ENCODE results near the gene UQCC3. TPM values are rescaled to one million over a fixed set of nuclear protein-coding genes. Genes with fewer than 3 reads are reported as not detected.
"Not testable (repeated sequence)": the region's sequence is repeated elsewhere in the genome, so short reads cannot be mapped to it uniquely, and the experiment has no call there.

UQCC3 gene
- total RNA-seq, 1 donor: 6.8 TPM

DNA sequence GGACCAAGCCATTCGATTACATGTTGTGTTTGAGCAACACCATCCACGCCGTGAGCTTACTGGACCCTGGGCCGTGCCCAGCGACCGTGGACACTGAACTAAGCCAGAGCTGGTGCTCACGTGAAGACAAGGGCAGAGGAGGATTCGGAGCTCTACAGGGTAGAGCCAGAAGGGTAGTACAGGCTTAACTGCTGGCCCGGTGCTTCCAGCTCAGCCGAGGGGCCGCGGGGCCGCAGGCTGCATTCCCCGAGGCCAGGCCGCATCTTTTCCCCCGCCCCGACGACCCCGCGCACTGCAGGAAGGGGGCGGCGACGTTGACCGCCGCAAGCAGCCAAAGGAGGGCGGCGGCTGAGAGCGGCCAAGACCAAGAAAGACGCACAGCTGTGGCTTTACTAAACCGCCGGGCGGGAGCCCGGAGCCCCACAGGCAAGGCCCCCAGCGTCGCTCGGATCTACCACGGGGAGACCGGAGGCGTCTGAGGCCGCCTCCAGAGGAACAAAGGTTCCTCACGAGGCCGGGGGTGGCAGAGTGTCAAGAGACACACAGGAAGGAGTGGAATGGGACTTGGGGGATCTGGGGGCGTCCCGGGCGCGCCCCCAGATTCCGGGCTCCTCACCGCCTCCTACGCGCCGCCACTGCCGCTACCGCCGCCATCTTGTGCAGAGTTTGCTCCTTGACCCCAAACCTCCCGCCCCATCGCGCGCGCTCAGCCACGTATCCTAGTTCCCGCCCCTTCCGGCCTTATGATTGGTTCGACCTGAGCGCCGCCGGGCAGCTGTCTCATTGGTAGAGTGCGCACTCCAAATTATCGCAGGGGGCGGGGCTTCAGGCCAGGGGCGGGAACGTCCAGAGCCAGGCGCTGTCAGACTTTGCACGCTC lies 25.3 kb upstream of the UQCC3 start, which contains the start of gene GANAB:
Gene GANAB, minus strand, starts transcription at position 668 of the 879 bp plus-strand sequence. Its CDS starts 14 bp downstream, at position 654.
- peak; percentile 96 for DNase-seq (ENCODE audit: low read depth)
- TF ChIP-seq, protein P1, sequence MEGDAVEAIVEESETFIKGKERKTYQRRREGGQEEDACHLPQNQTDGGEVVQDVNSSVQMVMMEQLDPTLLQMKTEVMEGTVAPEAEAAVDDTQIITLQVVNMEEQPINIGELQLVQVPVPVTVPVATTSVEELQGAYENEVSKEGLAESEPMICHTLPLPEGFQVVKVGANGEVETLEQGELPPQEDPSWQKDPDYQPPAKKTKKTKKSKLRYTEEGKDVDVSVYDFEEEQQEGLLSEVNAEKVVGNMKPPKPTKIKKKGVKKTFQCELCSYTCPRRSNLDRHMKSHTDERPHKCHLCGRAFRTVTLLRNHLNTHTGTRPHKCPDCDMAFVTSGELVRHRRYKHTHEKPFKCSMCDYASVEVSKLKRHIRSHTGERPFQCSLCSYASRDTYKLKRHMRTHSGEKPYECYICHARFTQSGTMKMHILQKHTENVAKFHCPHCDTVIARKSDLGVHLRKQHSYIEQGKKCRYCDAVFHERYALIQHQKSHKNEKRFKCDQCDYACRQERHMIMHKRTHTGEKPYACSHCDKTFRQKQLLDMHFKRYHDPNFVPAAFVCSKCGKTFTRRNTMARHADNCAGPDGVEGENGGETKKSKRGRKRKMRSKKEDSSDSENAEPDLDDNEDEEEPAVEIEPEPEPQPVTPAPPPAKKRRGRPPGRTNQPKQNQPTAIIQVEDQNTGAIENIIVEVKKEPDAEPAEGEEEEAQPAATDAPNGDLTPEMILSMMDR (IDR thresholded peaks at IDR 0.05; ENCODE audit: insufficient read depth, low read length): no peak
- peak within 1 kb of the TSS; percentile 93 for H3K4me3 ChIP-seq (ENCODE audit: low read depth, low read length)

DNA sequence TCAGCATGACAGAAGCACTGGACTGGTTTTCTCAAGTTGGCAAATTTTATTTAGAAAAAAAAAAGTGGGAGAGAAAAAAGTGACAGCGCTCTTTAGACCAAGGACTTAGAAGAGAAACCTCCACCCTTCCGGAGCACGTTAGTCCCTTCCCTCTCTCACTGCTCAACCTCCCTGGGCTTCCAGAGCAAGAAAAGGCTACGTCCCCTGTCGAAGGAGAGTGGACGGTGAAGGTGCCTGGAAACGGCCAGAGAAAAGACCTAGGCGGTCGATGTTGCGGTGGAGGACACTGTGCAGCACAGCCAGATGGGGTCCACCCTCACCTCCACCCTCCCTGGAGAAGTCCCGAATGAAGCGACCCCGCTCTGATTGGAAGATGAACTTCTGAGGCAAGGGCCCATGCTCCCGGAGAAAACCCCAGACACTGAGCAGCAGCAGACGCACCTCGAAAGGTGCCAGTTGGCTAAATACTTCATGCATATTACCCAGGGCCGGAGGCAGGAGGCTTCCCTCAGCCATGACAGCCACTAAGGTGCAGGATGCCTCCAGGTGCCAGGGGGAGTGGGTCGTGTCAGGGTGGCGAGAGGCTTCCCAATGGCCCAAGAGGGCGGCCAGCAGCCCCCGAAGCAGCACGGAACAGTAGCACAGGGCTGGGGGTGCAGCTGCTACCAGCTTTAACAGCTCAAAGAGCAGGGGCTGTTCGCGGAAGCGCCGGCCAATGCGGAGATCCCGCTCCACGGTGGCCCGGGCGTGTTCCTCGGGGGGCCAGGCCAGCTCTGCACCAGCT lies 24.5 kb upstream of the UQCC3 start:
- peak overlapping the region; percentile 32 for H3K4me3 ChIP-seq (ENCODE audit: low read depth, low read length)
- no peak for DNase-seq (ENCODE audit: low read depth)
- TF ChIP-seq, protein P1 (IDR thresholded peaks at IDR 0.05; ENCODE audit: insufficient read depth, low read length): no peak

DNA sequence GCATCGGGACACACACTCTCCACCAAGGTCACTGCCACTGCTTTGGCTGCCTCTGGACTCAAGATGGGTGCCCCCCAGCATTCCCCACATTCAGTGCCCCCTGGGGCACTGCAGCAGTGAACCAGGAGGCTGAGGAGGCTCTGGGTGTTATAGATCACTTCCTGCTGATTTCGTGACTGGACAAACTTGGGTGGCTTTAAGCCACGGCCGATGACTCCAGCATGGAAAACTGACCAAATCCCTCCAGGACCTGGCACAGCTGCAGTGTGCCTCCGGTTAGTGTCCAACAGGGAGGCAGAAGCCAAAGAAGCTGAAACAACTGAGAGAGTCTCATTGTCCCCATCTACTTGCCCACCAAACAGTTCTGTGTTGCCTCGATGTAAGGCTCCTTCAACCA lies 23.9 kb upstream of the UQCC3 start:
- DNase-seq (ENCODE audit: low read depth): no peak
- TF ChIP-seq, protein P1 (IDR thresholded peaks at IDR 0.05; ENCODE audit: insufficient read depth, low read length): no peak
- no peak overlapping the region for H3K4me3 ChIP-seq (ENCODE audit: low read depth, low read length)

DNA sequence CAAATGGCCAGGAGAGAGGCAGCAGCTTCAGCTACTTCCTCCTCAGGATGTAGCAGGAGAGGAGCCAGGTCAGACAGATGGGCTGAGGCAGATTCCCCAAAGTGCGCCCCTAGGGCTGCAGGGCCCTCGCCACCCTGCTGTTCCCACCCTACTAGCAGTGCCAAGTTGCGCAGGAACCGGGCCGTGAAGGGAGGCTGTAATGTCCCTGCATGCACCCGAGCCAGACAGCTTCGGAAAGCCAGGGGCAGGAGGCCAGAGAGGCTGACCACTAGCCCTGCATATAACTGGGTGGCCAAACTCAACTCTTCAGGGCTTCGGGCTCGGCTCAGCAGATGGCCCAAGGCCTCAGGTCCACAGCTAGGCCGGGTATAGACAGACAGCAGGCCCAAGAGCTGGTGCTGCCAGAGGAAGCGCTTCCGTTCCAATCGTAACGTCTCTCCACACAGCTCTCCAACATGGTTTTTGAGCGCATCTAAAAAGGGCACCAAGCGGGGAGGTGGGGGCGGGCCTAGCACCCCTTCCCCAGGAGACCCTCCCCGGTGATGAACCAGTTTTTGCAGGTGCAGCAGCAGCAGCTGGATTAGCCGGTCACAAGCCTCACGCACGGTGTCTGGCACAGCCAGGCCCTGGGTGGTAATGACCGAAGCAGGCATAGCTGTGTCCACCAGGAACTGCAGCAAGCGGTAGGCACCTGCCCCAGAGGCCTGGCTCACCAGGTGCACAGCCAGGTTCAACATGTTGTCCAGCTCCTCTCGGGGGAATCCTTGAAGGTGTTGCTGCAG lies 23.1 kb upstream of the UQCC3 start:
- TF ChIP-seq, protein P1 (IDR thresholded peaks at IDR 0.05; ENCODE audit: insufficient read depth, low read length): no peak
- H3K4me3 ChIP-seq (ENCODE audit: low read depth, low read length): no peak overlapping the region

DNA sequence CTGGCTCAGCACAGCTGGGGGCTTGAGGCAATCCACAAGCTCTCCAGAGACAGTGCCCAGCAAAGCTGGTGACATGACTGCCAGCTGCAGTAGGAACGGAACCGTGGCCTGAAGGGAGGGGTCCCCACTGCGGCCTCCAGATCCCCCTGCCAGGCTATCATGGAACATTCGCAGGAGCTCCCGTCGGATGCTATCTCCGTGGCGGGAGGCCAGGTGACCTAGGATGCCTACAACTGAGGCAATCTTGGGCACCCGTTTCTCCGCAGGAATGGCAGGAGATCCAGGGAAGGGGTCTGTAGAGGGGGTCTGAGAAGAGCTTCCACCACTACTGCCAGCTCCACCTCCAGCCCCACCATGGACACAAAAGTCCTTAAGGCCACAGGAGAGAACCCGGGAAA lies 22.5 kb upstream of the UQCC3 start:
- DNase-seq (ENCODE audit: low read depth): no peak
- no peak overlapping the region for H3K4me3 ChIP-seq (ENCODE audit: low read depth, low read length)
- TF ChIP-seq, protein P1 (IDR thresholded peaks at IDR 0.05; ENCODE audit: insufficient read depth, low read length): no peak

More for the DNA sequence above, 23.1 kb upstream of the UQCC3 start:
- DNase-seq (ENCODE audit: low read depth): no peak

DNA sequence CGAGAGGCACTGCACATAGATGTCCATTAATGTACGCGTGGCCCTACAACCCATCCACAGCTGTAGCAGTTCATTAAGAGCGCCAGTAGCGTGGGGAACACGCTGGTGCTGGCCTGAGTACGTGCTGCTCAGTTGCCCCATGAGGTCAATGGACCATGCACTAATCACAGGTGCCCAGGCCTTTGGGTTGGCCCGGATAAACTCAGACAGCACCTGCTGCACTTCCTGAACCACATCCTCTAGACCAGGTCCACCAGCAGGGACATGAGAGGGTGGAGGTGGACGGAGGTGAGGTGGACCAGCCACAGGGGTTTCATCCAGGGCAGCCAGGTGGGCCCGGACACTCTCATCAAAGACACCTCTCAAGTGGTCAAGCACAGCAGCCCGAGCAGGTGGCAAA lies 22.0 kb upstream of the UQCC3 start:
- TF ChIP-seq, protein P1 (IDR thresholded peaks at IDR 0.05; ENCODE audit: insufficient read depth, low read length): no peak
- DNase-seq (ENCODE audit: low read depth): no peak
- no peak overlapping the region for H3K4me3 ChIP-seq (ENCODE audit: low read depth, low read length)

DNA sequence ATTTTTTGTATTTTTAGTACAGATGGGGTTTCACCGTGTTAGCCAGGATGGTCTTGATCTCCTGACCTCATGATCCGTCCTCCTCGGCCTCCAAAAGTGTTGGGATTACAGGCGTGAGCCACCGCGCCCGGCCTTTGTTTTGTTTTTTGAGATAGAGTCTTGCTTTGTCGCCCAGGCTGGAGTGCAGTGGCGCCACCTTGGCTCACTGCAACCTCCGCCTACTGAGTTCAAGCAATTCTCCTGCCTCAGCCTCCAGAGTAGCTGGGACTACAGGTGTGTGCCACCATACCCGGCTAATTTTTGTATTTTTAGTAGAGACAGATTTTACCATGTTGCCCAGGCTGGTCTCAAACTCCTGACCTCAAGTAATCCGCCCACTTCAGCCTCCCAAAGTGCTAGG lies 21.2 kb upstream of the UQCC3 start:
- not testable (repeated sequence) for DNase-seq (ENCODE audit: low read depth); H3K4me3 ChIP-seq (ENCODE audit: low read depth, low read length)

All from fibroblast of the aortic adventitia (primary cell).